H9 (cell line): ENCODE measurements around the gene CNOT4. TPM values are rescaled to one million over a fixed set of nuclear protein-coding genes. Genes with fewer than 3 reads are reported as not detected.
A peak's percentile ranks its signal among the peaks of the same experiment; 100 is the strongest.

ENCODE experiments used
- DNase-seq: peaks from one replicate; pipeline ENCODE4 v3.0.0-alpha.2; 2017
- H2AFZ ChIP-seq: one replicate; pipeline ENCODE4 v1.6.1; 2013; ENCODE audit warnings: mild to moderate bottlenecking, low read length, control low read depth, moderate library complexity
- H2AK5ac ChIP-seq: 2 replicates; pipeline ENCODE4 v1.6.1; 2013; ENCODE audit warnings: low read length, control low read depth, mixed read lengths; ENCODE audit not compliant: insufficient read length
- H2BK120ac ChIP-seq: one replicate; pipeline ENCODE4 v1.6.1; 2013; ENCODE audit warnings: low read depth, mild to moderate bottlenecking, low read length, control low read depth, inconsistent platforms; ENCODE audit not compliant: poor library complexity, severe bottlenecking
- H2BK12ac ChIP-seq: 2 replicates; pipeline ENCODE4 v1.6.1; 2013; ENCODE audit warnings: low read length, control low read depth, mixed read lengths, low read depth; ENCODE audit not compliant: insufficient read length
- H2BK15ac ChIP-seq: 2 replicates; pipeline ENCODE4 v1.6.1; 2013; ENCODE audit warnings: low read depth, low read length, control low read depth
- H2BK20ac ChIP-seq: one replicate; pipeline ENCODE4 v1.6.1; 2013; ENCODE audit warnings: low read depth, mild to moderate bottlenecking, low read length, control low read depth, inconsistent platforms; ENCODE audit not compliant: poor library complexity, severe bottlenecking
- H2BK5ac ChIP-seq: 2 replicates; pipeline ENCODE4 v1.6.1; 2013; ENCODE audit warnings: low read length, control low read depth, mixed read lengths; ENCODE audit not compliant: insufficient read length
- H3K14ac ChIP-seq: 2 replicates; pipeline ENCODE4 v1.6.1; 2013; ENCODE audit warnings: low read length, control low read depth; ENCODE audit not compliant: insufficient read depth
- H3K18ac ChIP-seq: 2 replicates; pipeline ENCODE4 v1.6.1; 2013; ENCODE audit warnings: low read depth, mild to moderate bottlenecking, mixed read lengths, low read length, control low read depth; ENCODE audit not compliant: insufficient read length
- H3K23ac ChIP-seq: 2 replicates; pipeline ENCODE4 v1.6.1; 2013; ENCODE audit warnings: low read length, control low read depth, mixed read lengths, low read depth; ENCODE audit not compliant: insufficient read length
- H3K23me2 ChIP-seq: 2 replicates; pipeline ENCODE4 v1.6.1; 2013; ENCODE audit warnings: low read depth, mild to moderate bottlenecking, mixed read lengths, low read length, control low read depth; ENCODE audit not compliant: insufficient read length, poor library complexity, severe bottlenecking
- H3K27ac ChIP-seq: 2 replicates; pipeline ENCODE4 v1.5.1; 2013; ENCODE audit warnings: low read length, control low read depth, mixed read lengths, low read depth; ENCODE audit not compliant: insufficient read length
- H3K27me3 ChIP-seq: 2 replicates; pipeline ENCODE4 v1.6.1; 2013; ENCODE audit warnings: low read length, control low read depth, inconsistent platforms; ENCODE audit not compliant: insufficient read depth
- H3K4ac ChIP-seq: 2 replicates; pipeline ENCODE4 v1.6.1; 2013; ENCODE audit warnings: low read depth, mild to moderate bottlenecking, control low read depth, inconsistent platforms, low read length, moderate library complexity
- H3K4me1 ChIP-seq: 2 replicates; pipeline ENCODE4 v1.6.1; 2013; ENCODE audit warnings: low read length, control low read depth, inconsistent platforms; ENCODE audit not compliant: insufficient read depth
- H3K4me2 ChIP-seq: 2 replicates; pipeline ENCODE4 v1.6.1; 2013; ENCODE audit warnings: low read length, control low read depth, mixed read lengths; ENCODE audit not compliant: insufficient read length, insufficient read depth
- H3K56ac ChIP-seq: 2 replicates; pipeline ENCODE4 v1.6.1; 2013; ENCODE audit warnings: low read depth, mild to moderate bottlenecking, mixed read lengths, low read length, control low read depth; ENCODE audit not compliant: insufficient read length
- H3K79me1 ChIP-seq: 2 replicates; pipeline ENCODE4 v1.6.1; 2013; ENCODE audit warnings: low read depth, mild to moderate bottlenecking, moderate library complexity, low read length, control low read depth, inconsistent platforms; ENCODE audit not compliant: insufficient read depth, poor library complexity, severe bottlenecking
- H3K79me2 ChIP-seq: 2 replicates; pipeline ENCODE4 v1.6.1; 2013; ENCODE audit warnings: low read length, control low read depth, inconsistent platforms; ENCODE audit not compliant: insufficient read depth
- H3K9ac ChIP-seq: 2 replicates; pipeline ENCODE4 v1.6.1; 2013; ENCODE audit warnings: low read length, control low read depth, mixed read lengths; ENCODE audit not compliant: insufficient read length; ENCODE audit errors: extremely low read depth
- H3K9me3 ChIP-seq: one replicate; pipeline ENCODE4 v1.6.1; 2013; ENCODE audit warnings: low read depth, low read length, inconsistent platforms; ENCODE audit not compliant: control insufficient read depth
- H3T11ph ChIP-seq: one replicate; pipeline ENCODE4 v1.6.1; 2013; ENCODE audit warnings: mild to moderate bottlenecking, low read length, control low read depth, inconsistent platforms
- H4K20me1 ChIP-seq: one replicate; pipeline ENCODE4 v1.6.1; 2013; ENCODE audit not compliant: control insufficient read depth, insufficient read length, insufficient read depth
- H4K5ac ChIP-seq: 2 replicates; pipeline ENCODE4 v1.6.1; 2013; ENCODE audit warnings: low read depth, mild to moderate bottlenecking, mixed read lengths, low read length, control low read depth; ENCODE audit not compliant: insufficient read length
- H4K8ac ChIP-seq: replicated peaks from 2 replicates; pipeline ENCODE4 v1.6.1; 2013; ENCODE audit warnings: low read length, control low read depth, mixed read lengths, low read depth; ENCODE audit not compliant: insufficient read length
- H4K91ac ChIP-seq: 2 replicates; pipeline ENCODE4 v1.6.1; 2013; ENCODE audit warnings: low read depth, mild to moderate bottlenecking, moderate library complexity, mixed read lengths, low read length, control low read depth; ENCODE audit not compliant: insufficient read length
- H3K27ac Mint-ChIP-seq, 3 experiments: 2 replicates in 2 of 3; 3 replicates in 1 of 3; pipeline ENCODE4 v1.8.0; 2020 to 2021; ENCODE audit warnings: mixed read lengths in 3 of 3, mild to moderate bottlenecking in 1 of 3, moderate library complexity in 1 of 3
- H3K27me3 Mint-ChIP-seq: 2 replicates; pipeline ENCODE4 v1.8.0; 2021; ENCODE audit warnings: low read depth, mild to moderate bottlenecking, moderate library complexity, mixed read lengths
- H3K36me3 Mint-ChIP-seq, 3 experiments: 2 replicates in 2 of 3; 3 replicates in 1 of 3; pipeline ENCODE4 v1.8.0; 2020 to 2021; ENCODE audit warnings: low read depth in 3 of 3, mixed read lengths in 3 of 3; ENCODE audit not compliant: insufficient read depth in 1 of 3
- H3K4me1 Mint-ChIP-seq, 2 experiments: 2 replicates each; pipeline ENCODE4 v1.8.0; 2020; ENCODE audit warnings: mixed read lengths in 2 of 2
- H3K4me3 Mint-ChIP-seq, 2 experiments: 2 replicates in 1 of 2; 3 replicates in 1 of 2; pipeline ENCODE4 v1.8.0; 2020 to 2021; ENCODE audit warnings: mild to moderate bottlenecking in 2 of 2, mixed read lengths in 2 of 2, moderate library complexity in 1 of 2
- H3K9me3 Mint-ChIP-seq, 2 experiments: 2 replicates in 1 of 2; 3 replicates in 1 of 2; pipeline ENCODE4 v1.8.0; 2020; ENCODE audit warnings: mild to moderate bottlenecking in 2 of 2, mixed read lengths in 2 of 2, moderate library complexity in 1 of 2
- CTCF ChIP-seq: fragments of 200-600 bp; sonication (generic); conservative IDR thresholded peaks from 3 replicates; pipeline ENCODE4 v1.8.0; 2021; ENCODE audit warnings: antibody characterized with exemption, mild to moderate bottlenecking
- WGBS: extraction: QIAGEN DNeasy Blood & Tissue Kit; methylation state at CpG from one replicate; pipeline ENCODE4 v1.1.7; 2013; ENCODE audit warnings: missing lambda C conversion rate, low lambda C conversion rate, mixed read lengths; ENCODE audit not compliant: insufficient read length; ENCODE audit errors: extremely low coverage; 5-methylcytosine and 5-hydroxymethylcytosine counted together
- total RNA-seq: library from RNA; stranded (reverse); gene quantifications from 2 replicates; pipeline ENCODE4 v1.2.1, GENCODE V29; 2021

Gene CNOT4
- total RNA-seq, 1 experiment from 2014 or later = 27.4 TPM

GRCh38 chr7:135447748-135448147 lies 62.2 kb downstream of the CNOT4 start:
- Histone ChIP-seq H3K23me2 (no peaks in the 10 kb centered on the region), H2BK15ac (no peak overlapping the region), H3K9ac (no peak overlapping the region), H3K4me1 (no peaks in the 10 kb centered on the region), H2BK120ac (no peak overlapping the region), H3K27ac (no peak overlapping the region), H3K79me1 (peaks cover 4% of the 10 kb centered on the region), H3K23ac (no peak overlapping the region), H3T11ph (no peak overlapping the region), H2AK5ac (no peak overlapping the region), H3K4me2 (no peak overlapping the region), H4K20me1 (no peaks in the 10 kb centered on the region), H3K14ac (no peak overlapping the region), H3K79me2 (no peaks in the 10 kb centered on the region; the same call in 1 of the 2 replicates), H3K9me3 (no peaks in the 10 kb centered on the region), H3K18ac (no peak overlapping the region), H3K56ac (no peak overlapping the region), H2BK5ac (no peak overlapping the region), H3K4ac (no peak overlapping the region), H4K91ac (no peak overlapping the region), H4K8ac (no peak overlapping the region), H3K27me3 (no peaks in the 10 kb centered on the region), H2AFZ (no peak overlapping the region), H2BK12ac (no peak overlapping the region), H4K5ac (no peak overlapping the region), H2BK20ac (no peak overlapping the region)
- Mint-ChIP-seq H3K9me3 (no peaks in the 10 kb centered on the region), H3K27me3 (no peaks in the 10 kb centered on the region), H3K27ac (peak overlapping the region in 2 of 3 experiments; percentile 26 to 83; a peak in 3 of 7 replicates), H3K36me3 (no peaks in the 10 kb centered on the region), H3K4me1 (peaks cover 4 to 6% of the 10 kb centered on the region in 2 experiments; a peak in 3 of 4 replicates), H3K4me3 (no peak overlapping the region)
- no peak for DNase-seq
- no CpG with 5 or more reads among the region's 3 CpGs for WGBS
- TF ChIP-seq CTCF = no peak
